Activated naive CD8-positive, alpha-beta T cell treated with anti-CD3 and anti-CD28 coated beads, Interleukin-2, amount 10 ng/mL, durations not matched to agents 7 days and 5 days (primary cell): ENCODE results near the gene TGM5. TPM values are rescaled to one million over a fixed set of nuclear protein-coding genes. Genes with fewer than 3 reads are reported as not detected.

Source experiments
- ATAC-seq: fragments of 150-1000 bp; cut with Tn5 transposase; one replicate; pipeline ENCODE4 v1.10.0; 2021; ENCODE audit warnings: low read depth, moderate library complexity
- POLR2A ChIA-PET: fragments of 350-600 bp; sonication (Branson Sonifier 250); formaldehyde crosslinking; loops from one replicate; lab custom pipeline; 2021; ENCODE audit warnings: antibody characterized with exemption; lab: Charles Lee
- DNase-seq: peaks from one replicate; pipeline ENCODE4 v3.0.0; 2021
- H3K27ac Mint-ChIP-seq: one replicate; pipeline ENCODE4 v1.8.0; 2022; ENCODE audit warnings: mild to moderate bottlenecking, mixed read lengths
- H3K27me3 Mint-ChIP-seq: one replicate; pipeline ENCODE4 v1.8.0; 2022; ENCODE audit warnings: mild to moderate bottlenecking, moderate library complexity, mixed read lengths
- H3K36me3 Mint-ChIP-seq: one replicate; pipeline ENCODE4 v1.8.0; 2021; ENCODE audit warnings: mild to moderate bottlenecking, mixed read lengths
- H3K4me1 Mint-ChIP-seq: one replicate; pipeline ENCODE4 v1.8.0; 2021; ENCODE audit warnings: mixed read lengths
- H3K4me3 Mint-ChIP-seq: one replicate; pipeline ENCODE4 v1.8.0; 2022; ENCODE audit warnings: mild to moderate bottlenecking, moderate library complexity, mixed read lengths
- H3K9me3 Mint-ChIP-seq: one replicate; pipeline ENCODE4 v1.8.0; 2021; ENCODE audit warnings: mixed read lengths
- total RNA-seq, 2 experiments: library from RNA; stranded (reverse); gene quantifications; one replicate each; pipeline ENCODE4 v1.2.3, GENCODE V29; 2021

The TGM5 gene
- total RNA-seq, 2 experiments from 2014 or later: 0.11 TPM; not detected in 1

GRCh38 chr15:43270113-43270665 lies 3.5 kb upstream of the TGM5 start:
- DNase-seq (no peak), ATAC-seq (no peak)
- Mint-ChIP-seq H3K4me1 (peaks cover 9% of the 10 kb centered on the region), H3K27ac (peak overlapping the region; percentile 57), H3K27me3 (peaks cover 23% of the 10 kb centered on the region), H3K9me3 (peaks cover 3% of the 10 kb centered on the region), H3K36me3 (peaks cover 3% of the 10 kb centered on the region), H3K4me3 (peak overlapping the region; percentile 12)
- POLR2A ChIA-PET: interaction anchor here (0.7 kb wide), 2 partner anchors 45 to 62 kb away, joined by 3 read pairs; no protein-coding TSS in a partner anchor

GRCh38 chr15:43268111-43269105 lies 1.7 kb upstream of the TGM5 start:
- Mint-ChIP-seq H3K27me3 (peaks cover 21% of the 10 kb centered on the region), H3K36me3 (peaks cover 3% of the 10 kb centered on the region), H3K9me3 (peaks cover 3% of the 10 kb centered on the region), H3K4me3 (no peak overlapping the region), H3K27ac (no peak overlapping the region), H3K4me1 (peaks cover 9% of the 10 kb centered on the region)
- ATAC-seq (peak; percentile 50), DNase-seq (peak; percentile 64)
- POLR2A ChIA-PET: interaction anchor here (1.2 kb wide), 1 partner anchor 43 kb away, joined by 4 read pairs; no protein-coding TSS in a partner anchor

- Mint-ChIP-seq H3K27ac (no peak overlapping the region), H3K36me3 (peaks cover 3% of the 10 kb centered on the region), H3K4me3 (no peak overlapping the region), H3K9me3 (peaks cover 3% of the 10 kb centered on the region), H3K4me1 (peaks cover 9% of the 10 kb centered on the region), H3K27me3 (peaks cover 26% of the 10 kb centered on the region)
- ATAC-seq (no peak), DNase-seq (no peak)
- POLR2A ChIA-PET: interaction anchor here (0.6 kb wide), 1 partner anchor 1024 kb away, joined by 3 read pairs; no protein-coding TSS in a partner anchor
Measured at GRCh38 chr15:43267439-43267838, 711 bp upstream of the TGM5 start.

DNA sequence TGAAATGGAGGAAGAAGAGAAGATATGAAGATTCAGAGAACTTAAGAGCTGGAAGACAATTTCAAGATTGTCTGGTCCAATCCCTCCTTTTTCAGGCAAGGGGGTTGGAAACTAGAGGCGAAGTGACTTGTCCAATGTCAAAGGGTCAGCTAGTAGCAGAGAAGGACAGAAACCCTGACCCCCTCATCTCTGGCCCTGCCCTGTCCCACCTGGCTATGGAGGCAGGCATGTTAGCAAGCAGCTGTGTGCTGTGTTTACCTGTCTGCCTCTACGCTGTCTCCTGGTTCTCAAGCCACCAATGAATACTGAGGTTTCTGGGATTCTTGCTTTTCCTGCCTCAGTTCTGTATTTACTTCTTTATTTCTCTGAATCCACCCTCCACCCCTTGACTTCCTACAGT lies 342 bp downstream of the TGM5 start:
- Mint-ChIP-seq H3K4me3 (no peak overlapping the region), H3K4me1 (peaks cover 9% of the 10 kb centered on the region), H3K27ac (no peak overlapping the region), H3K9me3 (no peaks in the 10 kb centered on the region), H3K27me3 (peaks cover 32% of the 10 kb centered on the region), H3K36me3 (no peaks in the 10 kb centered on the region)
- DNase-seq (no peak), ATAC-seq (no peak)
- POLR2A ChIA-PET: no interaction called here

DNA sequence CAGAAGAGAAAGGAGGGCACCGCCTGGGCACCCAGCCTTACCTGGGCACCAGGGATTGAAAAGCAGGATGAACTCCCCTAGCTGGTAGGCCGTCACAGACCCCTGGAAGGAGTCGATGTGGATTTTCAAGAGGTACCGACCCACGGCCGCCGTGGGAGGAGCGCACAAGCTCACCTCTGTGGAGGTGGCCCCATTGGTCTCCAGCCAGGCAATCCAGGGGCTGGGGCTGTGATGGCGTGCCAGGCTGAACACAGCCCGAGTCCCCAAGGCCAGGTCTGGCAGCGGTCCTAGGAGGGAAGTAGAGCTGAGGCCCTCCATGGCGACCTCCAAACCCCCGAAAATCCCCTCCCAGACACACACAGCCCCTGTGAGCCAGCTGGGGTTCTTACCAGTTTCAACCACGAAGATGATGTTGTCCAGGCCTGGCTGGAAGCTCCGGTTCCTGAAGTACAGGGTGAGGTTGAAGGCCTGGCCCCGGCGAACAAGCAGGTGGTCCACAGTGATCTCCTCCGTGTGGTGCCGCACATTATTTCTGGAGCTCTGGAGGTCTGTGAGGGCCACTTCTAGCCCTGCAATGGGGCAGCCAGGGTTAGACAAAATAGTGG lies 6.6 kb downstream of the TGM5 start:
- no peaks in the 10 kb centered on the region for H3K4me1 Mint-ChIP-seq
- H3K27me3 Mint-ChIP-seq: peaks cover 22% of the 10 kb centered on the region
- no peaks in the 10 kb centered on the region for H3K9me3 Mint-ChIP-seq
- POLR2A ChIA-PET: no interaction called here
- ATAC-seq (no peak), DNase-seq (no peak)
- no peak overlapping the region for H3K4me3 Mint-ChIP-seq
- H3K36me3 Mint-ChIP-seq: no peaks in the 10 kb centered on the region
- H3K27ac Mint-ChIP-seq: no peak overlapping the region

DNA sequence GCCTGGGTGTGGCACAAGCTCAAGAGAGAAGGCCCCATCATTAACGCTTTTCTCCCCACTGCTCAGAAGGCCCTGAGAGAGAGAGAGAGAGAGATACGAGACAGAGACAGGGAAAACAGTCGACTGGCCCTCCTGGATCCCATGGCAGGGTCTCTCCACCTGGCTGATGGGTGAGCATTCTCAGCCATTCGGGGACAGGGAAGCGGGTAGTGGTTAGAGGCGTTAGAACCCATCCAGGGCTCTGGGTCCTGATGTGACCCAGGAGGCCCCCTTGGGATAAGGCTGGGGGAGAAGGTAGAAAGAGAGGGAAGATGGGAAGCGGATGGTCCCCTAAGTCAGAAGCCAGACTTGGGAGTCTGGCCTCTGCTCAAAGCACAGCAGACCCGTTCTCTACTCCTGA lies 7.9 kb downstream of the TGM5 start:
- Mint-ChIP-seq H3K36me3 (no peaks in the 10 kb centered on the region), H3K4me1 (peaks cover 2% of the 10 kb centered on the region), H3K9me3 (no peaks in the 10 kb centered on the region), H3K27ac (no peak overlapping the region), H3K4me3 (no peak overlapping the region), H3K27me3 (peaks cover 23% of the 10 kb centered on the region)
- ATAC-seq (no peak), DNase-seq (no peak)
- POLR2A ChIA-PET: no interaction called here

DNA sequence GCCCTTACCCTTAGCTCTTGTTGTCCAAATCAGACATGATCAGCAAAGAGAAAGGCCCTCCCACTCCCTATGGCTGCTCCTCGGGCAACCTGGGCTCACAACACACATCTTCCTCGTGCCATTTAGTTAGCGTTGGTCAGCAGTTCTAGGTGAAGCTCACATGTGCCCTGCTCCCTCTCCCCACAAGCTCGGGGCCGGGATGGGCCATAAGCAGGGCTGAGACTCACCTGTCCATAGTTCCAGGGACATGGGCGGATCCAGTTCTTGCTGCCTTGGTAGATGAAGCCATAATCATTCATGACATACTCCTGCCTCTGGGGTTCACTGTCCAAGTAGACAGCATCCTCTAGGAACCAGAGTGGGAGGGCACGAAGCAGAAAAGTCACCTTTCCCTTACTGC lies 10.4 kb downstream of the TGM5 start:
- H3K4me3 Mint-ChIP-seq: no peak overlapping the region
- H3K9me3 Mint-ChIP-seq: no peaks in the 10 kb centered on the region
- H3K4me1 Mint-ChIP-seq: peaks cover 20% of the 10 kb centered on the region
- no peak overlapping the region for H3K27ac Mint-ChIP-seq
- DNase-seq (no peak), ATAC-seq (no peak)
- peaks cover 8% of the 10 kb centered on the region for H3K27me3 Mint-ChIP-seq
- H3K36me3 Mint-ChIP-seq: peaks cover 3% of the 10 kb centered on the region
- POLR2A ChIA-PET: interaction anchor here (2.2 kb wide), 1 partner anchor 31 kb away, joined by 5 read pairs; no protein-coding TSS in a partner anchor

DNA sequence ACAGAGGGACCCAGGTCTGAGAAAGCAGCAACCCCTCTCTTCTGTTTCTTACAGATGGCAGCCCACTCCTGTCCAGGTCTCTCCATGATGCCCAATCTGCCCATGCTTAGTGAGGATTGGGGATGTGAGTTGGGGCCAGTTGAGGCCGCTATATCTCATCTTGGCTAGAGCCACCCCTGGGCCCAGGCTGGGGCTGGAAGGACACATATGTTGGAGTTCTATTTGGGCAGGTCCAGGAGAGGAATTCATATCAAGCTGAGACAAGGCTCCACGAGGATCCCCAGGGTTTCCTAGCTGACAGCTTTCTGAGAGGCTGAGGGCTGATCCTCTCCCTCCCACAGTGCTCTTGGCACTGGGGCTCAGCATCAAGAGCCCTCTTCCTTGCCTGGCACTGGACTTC lies 11.4 kb downstream of the TGM5 start:
- POLR2A ChIA-PET: no interaction called here
- Mint-ChIP-seq H3K27ac (no peak overlapping the region), H3K27me3 (peaks cover 8% of the 10 kb centered on the region), H3K4me3 (no peak overlapping the region), H3K4me1 (peaks cover 29% of the 10 kb centered on the region), H3K36me3 (peaks cover 3% of the 10 kb centered on the region), H3K9me3 (no peaks in the 10 kb centered on the region)
- DNase-seq (no peak), ATAC-seq (no peak)

GRCh38 chr15:43253431-43254403 lies 13.0 kb downstream of the TGM5 start:
- POLR2A ChIA-PET: no interaction called here
- Mint-ChIP-seq H3K9me3 (no peaks in the 10 kb centered on the region), H3K36me3 (peaks cover 3% of the 10 kb centered on the region), H3K4me1 (peaks cover 44% of the 10 kb centered on the region), H3K27me3 (peaks cover 4% of the 10 kb centered on the region), H3K27ac (no peak overlapping the region), H3K4me3 (no peak overlapping the region)
- ATAC-seq: peak; percentile 75
- no peak for DNase-seq

GRCh38 chr15:43251871-43252250 lies 14.9 kb downstream of the TGM5 start:
- H3K9me3 Mint-ChIP-seq: no peaks in the 10 kb centered on the region
- peak overlapping the region; percentile 36 for H3K27ac Mint-ChIP-seq
- DNase-seq: no peak
- peaks cover 44% of the 10 kb centered on the region for H3K4me1 Mint-ChIP-seq
- H3K36me3 Mint-ChIP-seq: peaks cover 3% of the 10 kb centered on the region
- no peak for ATAC-seq
- POLR2A ChIA-PET: no interaction called here
- H3K27me3 Mint-ChIP-seq: peaks cover 6% of the 10 kb centered on the region
- no peak overlapping the region for H3K4me3 Mint-ChIP-seq

- DNase-seq (no peak), ATAC-seq (peak; percentile 19)
- no peaks in the 10 kb centered on the region for H3K9me3 Mint-ChIP-seq
- H3K4me3 Mint-ChIP-seq: no peak overlapping the region
- peaks cover 5% of the 10 kb centered on the region for H3K36me3 Mint-ChIP-seq
- POLR2A ChIA-PET: no interaction called here
- H3K4me1 Mint-ChIP-seq: peaks cover 47% of the 10 kb centered on the region
- H3K27ac Mint-ChIP-seq: peak overlapping the region; percentile 36
- H3K27me3 Mint-ChIP-seq: peaks cover 7% of the 10 kb centered on the region
Measured at GRCh38 chr15:43251185-43251870, 15.4 kb downstream of the TGM5 start.

- H3K9me3 Mint-ChIP-seq: no peaks in the 10 kb centered on the region
- POLR2A ChIA-PET: interaction anchor here (0.7 kb wide), 1 partner anchor 9 kb away, joined by 3 read pairs; no protein-coding TSS in a partner anchor
- H3K36me3 Mint-ChIP-seq: peaks cover 5% of the 10 kb centered on the region
- no peak for DNase-seq
- H3K27ac Mint-ChIP-seq: no peak overlapping the region
- no peak overlapping the region for H3K4me3 Mint-ChIP-seq
- ATAC-seq: no peak
- H3K27me3 Mint-ChIP-seq: peaks cover 7% of the 10 kb centered on the region
- peaks cover 47% of the 10 kb centered on the region for H3K4me1 Mint-ChIP-seq
Measured at GRCh38 chr15:43250785-43251184, 15.9 kb downstream of the TGM5 start.
